ENCODE data around the gene GNG13.
"Not testable (repeated sequence)": the region's sequence is repeated elsewhere in the genome, so short reads cannot be mapped to it uniquely, and the experiment has no call there.

Gene GNG13

GRCh38 chr16:782766-783403 lies 17.6 kb downstream of the GNG13 start:
- H3K27me3 Mint-ChIP-seq: peaks cover 7% of the 10 kb centered on the region
- no peak for ATAC-seq (replicated peaks; ENCODE audit: extremely low read depth, poor library complexity, severe bottlenecking)
- no peak for DNase-seq (ENCODE audit: low spot score in 2 of 2)
- H3K36me3 Mint-ChIP-seq (ENCODE audit: insufficient read depth): peaks cover 9% of the 10 kb centered on the region
- no peak overlapping the region for H3K27ac Mint-ChIP-seq (ENCODE audit: low read depth)
- peaks cover 14% of the 10 kb centered on the region for H3K4me1 Mint-ChIP-seq
- H3K4me3 Mint-ChIP-seq: no peak overlapping the region
- no peaks in the 10 kb centered on the region for H3K9me3 Mint-ChIP-seq

DNA sequence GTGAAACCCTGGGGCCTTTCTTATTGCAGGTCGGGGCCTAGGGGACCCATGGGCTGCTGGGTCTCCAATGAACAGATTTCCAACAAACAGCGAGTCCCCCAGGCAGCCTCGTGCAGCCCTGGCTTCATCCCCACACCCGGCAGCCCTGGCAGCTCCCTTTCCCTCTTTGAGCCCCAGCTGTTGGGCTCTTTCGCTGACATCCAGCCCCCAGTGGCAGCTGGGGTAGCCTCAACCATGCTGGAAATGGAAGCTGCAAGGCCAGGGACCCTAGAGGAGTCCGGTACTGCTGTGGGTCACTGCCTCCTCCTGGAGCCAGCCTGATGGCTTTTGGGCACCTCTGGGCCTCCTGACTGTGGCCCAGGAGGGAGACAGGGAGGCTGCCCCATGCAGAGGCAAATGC lies 18.3 kb downstream of the GNG13 start:
- Mint-ChIP-seq H3K9me3 (no peaks in the 10 kb centered on the region), H3K4me3 (no peak overlapping the region), H3K4me1 (peaks cover 14% of the 10 kb centered on the region), H3K27ac (ENCODE audit: low read depth) (no peak overlapping the region), H3K36me3 (ENCODE audit: insufficient read depth) (peaks cover 4% of the 10 kb centered on the region), H3K27me3 (peaks cover 7% of the 10 kb centered on the region)
- DNase-seq (ENCODE audit: low spot score in 2 of 2) (no peak), ATAC-seq (replicated peaks; ENCODE audit: extremely low read depth, poor library complexity, severe bottlenecking) (no peak)

DNA sequence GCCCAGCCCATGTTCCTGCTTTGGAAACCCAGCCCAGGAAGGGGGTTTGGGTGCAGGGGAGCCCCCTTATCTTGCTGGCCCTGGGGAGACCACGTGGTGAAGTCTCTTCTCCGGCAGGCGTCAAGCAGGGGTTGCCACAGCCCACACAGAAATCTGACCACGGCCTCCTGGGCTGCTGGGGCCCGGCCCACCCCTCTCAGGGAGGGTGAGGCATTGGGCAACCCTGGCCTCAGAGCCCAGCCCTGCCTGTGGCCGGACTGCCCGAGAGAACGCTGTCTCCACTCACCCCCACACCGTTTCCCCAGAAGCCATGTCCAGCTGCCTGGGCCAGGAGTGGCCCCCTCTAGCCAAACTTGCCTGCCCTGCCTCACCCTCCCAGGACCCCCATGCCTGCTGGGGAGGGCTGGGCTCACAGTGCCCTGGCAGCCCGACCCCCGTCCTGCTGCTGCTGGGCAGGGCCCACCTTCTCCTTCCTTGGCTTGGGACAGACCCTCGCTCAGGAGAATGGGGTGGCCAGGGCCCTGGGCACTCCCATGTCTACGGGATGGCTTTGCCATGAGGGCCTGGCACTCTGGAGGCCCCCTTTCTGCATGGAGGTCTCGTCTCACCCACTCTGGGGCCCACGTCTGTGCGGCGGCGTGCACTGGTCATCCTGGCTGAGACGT lies 19.1 kb downstream of the GNG13 start:
- no peak overlapping the region for H3K4me3 Mint-ChIP-seq
- H3K36me3 Mint-ChIP-seq (ENCODE audit: insufficient read depth): peaks cover 4% of the 10 kb centered on the region
- H3K4me1 Mint-ChIP-seq: peaks cover 7% of the 10 kb centered on the region
- H3K27ac Mint-ChIP-seq (ENCODE audit: low read depth): no peak overlapping the region
- no peak for ATAC-seq (replicated peaks; ENCODE audit: extremely low read depth, poor library complexity, severe bottlenecking)
- no peak for DNase-seq (ENCODE audit: low spot score in 2 of 2)
- H3K9me3 Mint-ChIP-seq: no peaks in the 10 kb centered on the region
- peaks cover 7% of the 10 kb centered on the region for H3K27me3 Mint-ChIP-seq

DNA sequence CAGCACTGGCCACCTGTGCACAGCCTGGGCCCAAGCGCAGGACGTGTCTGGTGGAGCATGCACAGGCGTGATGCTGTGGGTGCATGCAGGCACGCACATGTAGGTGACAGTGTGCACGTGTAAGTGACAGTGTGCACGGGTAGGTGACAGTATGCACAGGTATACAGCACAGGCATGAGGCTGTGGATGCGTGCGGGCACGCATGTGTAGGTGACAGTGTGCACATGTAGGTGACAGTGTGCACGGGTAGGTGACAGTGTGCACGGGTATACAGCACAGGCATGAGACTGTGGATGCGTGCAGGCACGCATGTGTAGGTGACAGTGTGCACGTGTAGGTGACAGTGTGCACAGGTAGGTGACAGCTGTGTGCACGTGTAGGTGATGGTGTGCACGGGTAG lies 20.2 kb downstream of the GNG13 start:
- Mint-ChIP-seq H3K27me3 (peaks cover 7% of the 10 kb centered on the region), H3K9me3 (no peaks in the 10 kb centered on the region), H3K36me3 (ENCODE audit: insufficient read depth) (peaks cover 4% of the 10 kb centered on the region), H3K27ac (ENCODE audit: low read depth) (no peak overlapping the region), H3K4me1 (peaks cover 5% of the 10 kb centered on the region), H3K4me3 (no peak overlapping the region)
- DNase-seq (ENCODE audit: low spot score in 2 of 2) (no peak), ATAC-seq (replicated peaks; ENCODE audit: extremely low read depth, poor library complexity, severe bottlenecking) (no peak)

GRCh38 chr16:779561-779960 lies 21.0 kb downstream of the GNG13 start:
- Mint-ChIP-seq H3K9me3 (no peaks in the 10 kb centered on the region), H3K4me3 (no peak overlapping the region), H3K36me3 (ENCODE audit: insufficient read depth) (peaks cover 4% of the 10 kb centered on the region), H3K27me3 (peaks cover 7% of the 10 kb centered on the region), H3K4me1 (no peaks in the 10 kb centered on the region), H3K27ac (ENCODE audit: low read depth) (no peak overlapping the region)
- ATAC-seq (replicated peaks; ENCODE audit: extremely low read depth, poor library complexity, severe bottlenecking) (no peak), DNase-seq (ENCODE audit: low spot score in 2 of 2) (no peak)

DNA sequence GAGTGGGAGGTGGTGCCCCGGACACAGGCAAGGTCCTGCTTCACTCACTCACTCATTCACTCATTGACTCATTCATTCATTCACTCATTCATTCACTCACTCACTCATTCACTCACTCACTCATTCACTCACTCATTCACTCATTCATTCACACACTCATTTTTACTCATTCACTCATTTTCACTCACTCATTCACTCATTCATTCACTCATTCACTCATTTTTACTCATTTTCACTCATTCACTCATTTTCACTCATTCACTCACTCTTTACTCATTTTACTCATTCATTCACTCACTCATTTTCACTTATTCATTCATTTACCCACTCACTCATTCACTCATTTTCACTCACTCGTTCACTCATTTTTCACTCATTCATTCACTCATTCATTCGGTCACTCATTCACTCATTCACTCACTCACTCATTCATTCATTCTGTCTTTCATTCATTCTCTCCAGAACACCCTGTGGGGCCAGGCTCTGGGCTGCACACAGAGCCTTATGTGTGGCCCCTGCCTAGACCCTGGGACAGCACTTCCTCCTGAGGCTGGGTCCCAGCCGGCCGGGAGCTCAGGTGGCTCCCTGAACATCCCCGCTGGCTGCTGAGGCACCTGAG lies 21.5 kb downstream of the GNG13 start:
- ATAC-seq (replicated peaks; ENCODE audit: extremely low read depth, poor library complexity, severe bottlenecking): no peak
- Mint-ChIP-seq H3K27ac (ENCODE audit: low read depth) (no peak overlapping the region), H3K27me3 (peaks cover 7% of the 10 kb centered on the region), H3K36me3 (ENCODE audit: insufficient read depth) (peaks cover 4% of the 10 kb centered on the region), H3K4me3 (no peak overlapping the region), H3K9me3 (no peaks in the 10 kb centered on the region), H3K4me1 (no peaks in the 10 kb centered on the region)
- DNase-seq (ENCODE audit: low spot score in 2 of 2): no peak

DNA sequence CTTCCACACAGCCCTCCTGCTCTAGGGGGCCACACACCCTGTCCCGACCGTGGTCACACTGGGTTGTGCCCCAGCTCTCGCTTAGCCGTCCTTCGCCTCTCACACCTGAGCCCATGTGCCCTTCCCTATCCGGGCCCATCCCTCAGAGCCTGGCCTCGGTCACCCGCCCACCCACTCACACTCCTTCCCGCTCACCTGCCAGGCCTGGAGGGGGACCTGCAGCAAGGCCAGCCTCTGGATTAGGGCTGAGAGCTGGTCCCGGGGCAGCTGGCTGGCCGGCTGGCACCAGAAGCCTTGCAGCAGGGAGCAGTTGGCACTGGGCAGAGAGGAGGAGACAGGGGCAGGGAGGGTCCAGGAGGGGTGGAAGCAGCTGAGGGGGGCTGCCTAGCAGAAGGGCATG lies 22.1 kb downstream of the GNG13 start:
- Mint-ChIP-seq H3K27me3 (peaks cover 7% of the 10 kb centered on the region), H3K4me1 (no peaks in the 10 kb centered on the region), H3K4me3 (no peak overlapping the region), H3K9me3 (no peaks in the 10 kb centered on the region), H3K36me3 (ENCODE audit: insufficient read depth) (peaks cover 4% of the 10 kb centered on the region), H3K27ac (ENCODE audit: low read depth) (no peak overlapping the region)
- ATAC-seq (replicated peaks; ENCODE audit: extremely low read depth, poor library complexity, severe bottlenecking) (no peak), DNase-seq (ENCODE audit: low spot score in 2 of 2) (no peak)

DNA sequence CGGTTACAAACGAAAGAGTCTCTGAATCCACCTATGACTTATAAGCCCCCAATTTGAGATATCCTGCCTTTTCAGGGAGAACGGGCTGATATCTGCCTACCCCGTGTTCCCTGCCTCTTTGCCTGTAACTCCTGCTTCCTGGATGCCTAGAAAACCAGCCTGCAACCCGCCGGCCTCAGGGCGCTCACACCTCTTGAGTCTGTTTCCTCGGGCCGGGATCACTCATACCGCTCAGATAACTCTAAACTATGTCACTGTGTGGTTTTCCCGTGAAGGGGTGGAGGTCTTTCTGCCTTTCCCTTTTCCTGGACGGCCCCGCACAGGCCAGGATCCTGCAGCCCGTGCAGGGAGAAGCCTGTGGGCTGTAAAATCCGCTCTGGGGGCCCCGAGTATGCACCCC lies 22.7 kb downstream of the GNG13 start:
- ATAC-seq (replicated peaks; ENCODE audit: extremely low read depth, poor library complexity, severe bottlenecking): no peak
- Mint-ChIP-seq H3K36me3 (ENCODE audit: insufficient read depth) (peaks cover 4% of the 10 kb centered on the region), H3K9me3 (no peaks in the 10 kb centered on the region), H3K27ac (ENCODE audit: low read depth) (no peak overlapping the region), H3K27me3 (peaks cover 7% of the 10 kb centered on the region), H3K4me1 (no peaks in the 10 kb centered on the region), H3K4me3 (no peak overlapping the region)
- DNase-seq (ENCODE audit: low spot score in 2 of 2): no peak

DNA sequence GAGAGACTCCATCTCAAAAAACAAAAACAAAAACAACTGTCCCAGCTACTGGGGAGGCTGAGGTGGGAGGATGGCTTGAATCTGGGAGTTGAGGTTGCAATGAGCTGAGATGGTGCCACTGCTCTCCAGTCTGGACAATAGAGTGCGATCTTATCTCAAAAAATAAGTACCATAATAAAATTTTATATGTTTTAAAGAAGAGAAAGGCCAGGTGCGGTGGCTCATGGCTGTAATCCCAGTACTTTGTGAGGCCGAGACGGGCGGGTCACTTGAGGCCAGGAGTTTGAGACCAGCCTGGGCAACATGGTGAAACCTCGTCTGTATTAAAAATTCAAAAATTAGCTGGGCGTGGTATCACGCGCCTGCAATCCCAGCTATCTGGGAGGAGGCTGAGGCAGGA lies 23.7 kb downstream of the GNG13 start:
- no peak for DNase-seq (ENCODE audit: low spot score in 2 of 2)
- no peaks in the 10 kb centered on the region for H3K9me3 Mint-ChIP-seq
- ATAC-seq (replicated peaks; ENCODE audit: extremely low read depth, poor library complexity, severe bottlenecking): no peak

DNA sequence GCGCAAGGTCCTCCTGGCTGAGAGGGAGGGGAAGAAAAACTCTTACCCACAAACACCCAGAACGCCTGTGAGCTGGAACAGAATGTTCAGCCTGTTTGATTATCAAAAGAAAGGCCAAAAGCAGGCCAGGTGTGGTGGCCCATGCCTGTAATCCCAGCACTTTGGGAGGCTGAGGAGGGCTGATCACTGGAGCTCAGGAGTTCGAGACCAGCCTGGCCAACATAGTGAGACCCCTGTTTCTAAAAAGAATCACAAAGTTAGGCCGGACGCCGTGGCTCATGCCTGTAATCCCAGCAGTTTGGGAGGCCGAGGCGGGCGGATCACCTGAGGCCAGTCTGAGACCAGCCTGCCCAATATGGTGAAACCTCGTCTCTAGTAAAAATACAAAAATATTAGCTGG lies 24.2 kb downstream of the GNG13 start:
- H3K36me3 Mint-ChIP-seq (ENCODE audit: insufficient read depth); H3K9me3 Mint-ChIP-seq; H3K4me1 Mint-ChIP-seq; H3K4me3 Mint-ChIP-seq; H3K27me3 Mint-ChIP-seq; ATAC-seq (replicated peaks; ENCODE audit: extremely low read depth, poor library complexity, severe bottlenecking); DNase-seq (ENCODE audit: low spot score in 2 of 2); H3K27ac Mint-ChIP-seq (ENCODE audit: low read depth): not testable (repeated sequence)

More for the DNA sequence above, 23.7 kb downstream of the GNG13 start:
- H3K4me3 Mint-ChIP-seq: no peak overlapping the region
- no peaks in the 10 kb centered on the region for H3K4me1 Mint-ChIP-seq
- peaks cover 7% of the 10 kb centered on the region for H3K27me3 Mint-ChIP-seq
- peaks cover 3% of the 10 kb centered on the region for H3K36me3 Mint-ChIP-seq (ENCODE audit: insufficient read depth)
- H3K27ac Mint-ChIP-seq (ENCODE audit: low read depth): no peak overlapping the region

DNA sequence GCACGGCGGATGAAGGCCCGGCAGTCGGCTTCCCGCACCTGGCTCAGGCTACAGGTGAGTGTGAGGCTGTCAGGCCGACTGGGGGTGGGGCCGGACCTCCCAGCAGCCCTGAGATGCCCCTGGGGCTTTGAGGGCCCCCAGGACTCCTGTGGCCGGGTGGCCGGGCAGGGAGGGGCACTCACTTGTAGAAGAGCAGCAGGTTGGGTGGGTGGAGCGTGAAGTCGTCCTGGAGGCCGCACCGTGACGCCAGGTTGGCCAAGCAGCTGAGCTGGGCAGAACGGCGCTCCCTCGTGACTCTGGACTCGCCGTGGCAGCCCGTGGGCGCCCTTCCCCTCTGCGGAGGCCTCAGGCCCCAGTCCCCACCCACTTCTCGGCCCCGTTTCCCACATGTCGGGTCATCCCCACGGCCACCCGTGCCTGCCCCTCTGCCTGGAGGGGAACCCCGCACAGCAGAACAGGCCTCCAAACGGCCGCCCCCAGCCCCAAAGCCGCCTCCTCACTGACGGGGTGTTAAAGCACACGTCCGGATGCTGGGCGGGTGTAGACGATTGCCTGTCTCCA lies 25.2 kb downstream of the GNG13 start:
- H3K4me1 Mint-ChIP-seq: no peaks in the 10 kb centered on the region

GRCh38 chr16:774086-775001 lies 26.2 kb downstream of the GNG13 start:
- no peak for DNase-seq (ENCODE audit: low spot score in 2 of 2)
- Mint-ChIP-seq H3K27ac (ENCODE audit: low read depth) (no peak overlapping the region), H3K4me1 (no peaks in the 10 kb centered on the region), H3K4me3 (no peak overlapping the region), H3K9me3 (no peaks in the 10 kb centered on the region), H3K36me3 (ENCODE audit: insufficient read depth) (peaks cover 2% of the 10 kb centered on the region), H3K27me3 (no peaks in the 10 kb centered on the region)
- ATAC-seq (replicated peaks; ENCODE audit: extremely low read depth, poor library complexity, severe bottlenecking): no peak

More for the DNA sequence above, 25.2 kb downstream of the GNG13 start:
- H3K9me3 Mint-ChIP-seq: no peaks in the 10 kb centered on the region
- ATAC-seq (replicated peaks; ENCODE audit: extremely low read depth, poor library complexity, severe bottlenecking): no peak
- no peak overlapping the region for H3K4me3 Mint-ChIP-seq
- peaks cover 2% of the 10 kb centered on the region for H3K27me3 Mint-ChIP-seq
- H3K36me3 Mint-ChIP-seq (ENCODE audit: insufficient read depth): peaks cover 3% of the 10 kb centered on the region
- DNase-seq (ENCODE audit: low spot score in 2 of 2): no peak
- H3K27ac Mint-ChIP-seq (ENCODE audit: low read depth): no peak overlapping the region
